Neuronal stem cell (in vitro differentiated cells): ENCODE data around the gene UNC13D.
A peak's percentile ranks its signal among the peaks of the same experiment; 100 is the strongest.

Source experiments
- DNase-seq: peaks from one replicate; pipeline ENCODE4 v3.0.0-alpha.2; 2013; ENCODE audit warnings: low spot score
- H2AFZ ChIP-seq: one replicate; pipeline ENCODE4 v1.6.1; 2013; ENCODE audit warnings: mild to moderate bottlenecking, low read length, inconsistent platforms
- H2AK5ac ChIP-seq: 2 replicates; pipeline ENCODE4 v1.6.1; 2013; ENCODE audit warnings: low read depth, mild to moderate bottlenecking, inconsistent platforms, low read length, moderate library complexity, mixed read lengths
- H2BK120ac ChIP-seq: 2 replicates; pipeline ENCODE4 v1.6.1; 2013; ENCODE audit warnings: low read depth, mild to moderate bottlenecking, inconsistent platforms, low read length, moderate library complexity, mixed read lengths
- H2BK12ac ChIP-seq: one replicate; pipeline ENCODE4 v1.6.1; 2013; ENCODE audit warnings: low read length, inconsistent platforms
- H2BK15ac ChIP-seq: 2 replicates; pipeline ENCODE4 v1.6.1; 2013; ENCODE audit warnings: mild to moderate bottlenecking, low read length, inconsistent platforms, mixed read lengths
- H2BK5ac ChIP-seq: one replicate; pipeline ENCODE4 v1.6.1; 2013; ENCODE audit warnings: inconsistent platforms, mild to moderate bottlenecking, low read length, moderate library complexity
- H3K14ac ChIP-seq: one replicate; pipeline ENCODE4 v1.6.1; 2013; ENCODE audit warnings: low read length, inconsistent platforms
- H3K18ac ChIP-seq: 2 replicates; pipeline ENCODE4 v1.6.1; 2013; ENCODE audit warnings: low read length, inconsistent platforms
- H3K23ac ChIP-seq: 2 replicates; pipeline ENCODE4 v1.6.1; 2013; ENCODE audit warnings: low read depth, mild to moderate bottlenecking, mixed read lengths, low read length, inconsistent platforms; ENCODE audit not compliant: poor library complexity
- H3K27ac ChIP-seq: replicated peaks from 3 replicates; pipeline ENCODE4 v1.5.1; 2013; ENCODE audit warnings: low read length, inconsistent platforms
- H3K27me3 ChIP-seq, 3 experiments: 2 replicates each; pipeline ENCODE4 v1.6.1; 2013; ENCODE audit warnings: low read length in 3 of 3, mild to moderate bottlenecking in 2 of 3, inconsistent platforms in 1 of 3, low read depth in 1 of 3, mixed read lengths in 1 of 3, moderate library complexity in 1 of 3; ENCODE audit not compliant: control insufficient read depth in 3 of 3, insufficient read depth in 3 of 3
- H3K36me3 ChIP-seq, 2 donors: replicated peaks in 1 of 2; 2 replicates each; pipeline ENCODE4 v1.6.1; 2013; ENCODE audit warnings: low read length in 2 of 2; ENCODE audit not compliant: control insufficient read depth in 2 of 2, insufficient read depth in 2 of 2
- H3K4ac ChIP-seq: 2 replicates; pipeline ENCODE4 v1.6.1; 2013; ENCODE audit warnings: inconsistent platforms, mild to moderate bottlenecking, low read length, moderate library complexity
- H3K4me1 ChIP-seq, 2 donors: 1 replicate in 1 of 2; 2 replicates in 1 of 2; pipeline ENCODE4 v1.6.1; 2013; ENCODE audit warnings: low read length in 2 of 2, low read depth in 1 of 2; ENCODE audit not compliant: control insufficient read depth in 2 of 2, insufficient read depth in 1 of 2
- H3K4me2 ChIP-seq: one replicate; pipeline ENCODE4 v1.6.1; 2013; ENCODE audit warnings: mild to moderate bottlenecking, low read length, inconsistent platforms; ENCODE audit not compliant: insufficient read depth, poor library complexity, severe bottlenecking
- H3K4me3 ChIP-seq, 2 donors: 2 replicates each; pipeline ENCODE4 v1.5.1; 2013; ENCODE audit warnings: low read length in 2 of 2, mild to moderate bottlenecking in 2 of 2, inconsistent platforms in 1 of 2, moderate library complexity in 1 of 2
- H3K79me1 ChIP-seq: one replicate; pipeline ENCODE4 v1.6.1; 2013; ENCODE audit warnings: low read depth, mild to moderate bottlenecking, inconsistent platforms, low read length, moderate library complexity
- H3K9ac ChIP-seq: one replicate; pipeline ENCODE4 v1.6.1; 2013; ENCODE audit warnings: mild to moderate bottlenecking, low read depth, low read length, inconsistent platforms; ENCODE audit not compliant: poor library complexity
- H3K9me3 ChIP-seq, 2 donors: replicated peaks in 1 of 2; 2 replicates each; pipeline versions ENCODE3 to v1.6.1; 2013; ENCODE audit warnings: low read length in 2 of 2, mild to moderate bottlenecking in 2 of 2, inconsistent platforms in 1 of 2, low read depth in 1 of 2, mixed read lengths in 1 of 2, moderate library complexity in 1 of 2; ENCODE audit not compliant: control insufficient read depth in 2 of 2, insufficient read depth in 1 of 2
- H4K8ac ChIP-seq: one replicate; pipeline ENCODE4 v1.6.1; 2013; ENCODE audit warnings: low read depth, mild to moderate bottlenecking, inconsistent platforms, low read length, moderate library complexity
- H4K91ac ChIP-seq: one replicate; pipeline ENCODE4 v1.6.1; 2013; ENCODE audit warnings: low read length, low read depth, mild to moderate bottlenecking, inconsistent platforms; ENCODE audit not compliant: poor library complexity
- WGBS, 2 donors: extraction: QIAGEN DNeasy Blood & Tissue Kit; methylation state at CpG; one replicate each; pipeline ENCODE4 v1.1.7; 2013; ENCODE audit warnings: missing lambda C conversion rate in 2 of 2, mixed read lengths in 1 of 2; ENCODE audit not compliant: insufficient read length in 2 of 2, insufficient replicate concordance in 1 of 2; ENCODE audit errors: extremely low coverage in 2 of 2; 5-methylcytosine and 5-hydroxymethylcytosine counted together

Gene UNC13D

DNA sequence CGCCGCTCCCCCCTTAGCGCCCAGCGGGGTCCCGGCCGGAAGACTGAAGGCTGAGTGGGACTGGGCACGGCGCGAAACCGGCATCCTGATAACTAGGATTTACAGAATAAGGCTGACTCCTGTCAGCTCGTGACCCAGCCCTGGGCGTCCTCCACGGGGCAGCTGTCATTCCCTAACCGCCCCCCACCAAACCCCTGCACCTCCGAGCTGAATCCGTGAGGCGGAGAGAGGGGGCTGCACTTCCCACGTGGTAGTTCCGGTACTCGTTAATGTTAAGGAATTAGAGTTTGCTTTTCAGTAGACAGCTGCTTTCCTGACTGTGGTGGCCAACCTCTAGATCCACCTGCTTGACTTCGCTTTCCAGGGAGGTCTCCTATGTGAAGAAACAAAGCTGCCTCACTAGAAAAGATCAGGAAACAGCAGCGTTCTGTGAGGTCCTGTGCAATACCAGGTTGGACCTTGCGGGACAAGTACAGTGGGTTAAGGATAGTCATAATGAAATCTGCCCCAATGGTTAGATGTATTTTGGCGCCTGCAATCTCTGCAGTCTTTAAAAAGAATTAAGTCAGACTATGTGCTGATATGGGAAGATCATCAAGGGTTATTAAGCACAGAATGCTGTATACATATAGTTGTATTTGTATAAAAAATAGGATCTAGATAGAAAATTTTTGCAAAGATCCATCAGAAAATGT, 12.0 kb upstream of the UNC13D start:
- H3K4ac ChIP-seq: peak overlapping the region; percentile 23
- H2BK120ac ChIP-seq: no peak overlapping the region
- H3K36me3 ChIP-seq: peaks cover 0 to 7% of the 10 kb centered on the region in 2 donors
- peak overlapping the region; percentile 52 for H2AK5ac ChIP-seq
- peak overlapping the region; percentile 75 for H3K23ac ChIP-seq
- no CpG with 5 or more reads among the region's 24 CpGs for WGBS, 2 donors
- H3K27ac ChIP-seq: peak overlapping the region; percentile 97
- H2BK15ac ChIP-seq: peak overlapping the region; percentile 83
- H2BK5ac ChIP-seq: peak overlapping the region; percentile 87
- H3K4me2 ChIP-seq: peak overlapping the region; percentile 99
- H3K18ac ChIP-seq: peak overlapping the region; percentile 95
- H3K27me3 ChIP-seq: no peaks in the 10 kb centered on the region
- peak overlapping the region; percentile 91 for H2AFZ ChIP-seq
- H2BK12ac ChIP-seq: no peak overlapping the region
- H3K9me3 ChIP-seq: no peaks in the 10 kb centered on the region
- H3K9ac ChIP-seq: peak overlapping the region; percentile 85
- no peaks in the 10 kb centered on the region for H3K79me1 ChIP-seq
- peak overlapping the region; percentile 94 for H3K14ac ChIP-seq
- H3K4me1 ChIP-seq: peaks cover 4 to 6% of the 10 kb centered on the region in 2 donors
- no peak overlapping the region for H4K8ac ChIP-seq
- no peak for DNase-seq
- H4K91ac ChIP-seq: no peak overlapping the region
- peak overlapping the region; percentile 72 to 92 for H3K4me3 ChIP-seq

DNA sequence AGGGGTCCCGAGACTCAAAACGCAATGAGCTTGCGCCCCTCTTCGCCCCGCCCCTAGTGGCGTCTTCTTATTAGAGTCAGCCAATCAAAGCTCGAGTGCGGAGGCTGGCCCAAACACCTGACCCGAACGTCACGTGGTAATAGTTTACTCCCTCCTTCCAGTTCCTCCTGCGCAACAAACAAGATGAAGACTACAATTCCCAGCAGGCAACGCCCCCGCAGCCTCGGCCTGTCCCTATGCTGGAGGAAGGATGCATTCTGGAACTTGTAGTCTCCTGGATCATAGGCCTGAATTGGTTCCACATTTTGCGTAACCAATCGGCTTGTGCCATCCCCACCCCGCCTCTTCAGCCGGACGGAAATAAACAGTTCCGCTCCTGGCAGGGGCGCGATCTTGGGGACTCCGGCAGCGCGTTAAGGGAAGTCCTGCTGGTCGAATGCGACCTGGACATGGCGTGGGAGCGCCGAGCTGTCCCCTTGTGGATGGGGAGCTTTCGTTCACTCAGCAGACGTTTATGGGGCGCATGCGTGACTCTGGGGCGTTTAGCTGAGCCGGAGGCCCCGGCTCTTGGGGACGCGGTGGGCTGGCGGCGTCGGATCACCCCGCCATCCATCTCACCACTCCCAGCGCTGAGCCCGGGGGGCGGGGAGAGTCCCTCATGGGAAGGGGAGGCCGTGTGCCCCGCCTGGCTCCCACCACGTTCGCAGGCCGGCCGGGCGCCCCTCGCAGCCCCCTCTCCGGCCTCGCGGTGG, 11.3 kb upstream of the UNC13D start, which contains the start of gene WBP2:
TSS of gene WBP2 (minus strand) at position 26 of the 752 bp plus-strand sequence. CDS start 38 bp downstream, outside the sequence.
- H3K79me1 ChIP-seq: no peaks in the 10 kb centered on the region
- WGBS, 2 donors: no CpG with 5 or more reads among the region's 58 CpGs
- H3K36me3 ChIP-seq: peaks cover 4 to 14% of the 10 kb centered on the region in 2 donors
- H2BK15ac ChIP-seq: peak within 1 kb of the TSS; percentile 83
- peak; percentile 99 for DNase-seq
- H3K4ac ChIP-seq: peak within 1 kb of the TSS; percentile 23
- peaks cover 4 to 6% of the 10 kb centered on the region in 2 donors for H3K4me1 ChIP-seq
- no peaks in the 10 kb centered on the region for H3K27me3 ChIP-seq
- peak within 1 kb of the TSS; percentile 52 for H2AK5ac ChIP-seq
- no peak within 1 kb of the TSS for H4K91ac ChIP-seq
- peak within 1 kb of the TSS; percentile 87 for H2BK5ac ChIP-seq
- H3K18ac ChIP-seq: peak within 1 kb of the TSS; percentile 95
- H3K23ac ChIP-seq: peak within 1 kb of the TSS; percentile 94
- H3K9ac ChIP-seq: peak within 1 kb of the TSS; percentile 85
- H2AFZ ChIP-seq: peak within 1 kb of the TSS; percentile 91
- no peaks in the 10 kb centered on the region for H3K9me3 ChIP-seq
- peak within 1 kb of the TSS; percentile 64 for H2BK120ac ChIP-seq
- H4K8ac ChIP-seq: no peak within 1 kb of the TSS
- peak within 1 kb of the TSS; percentile 72 to 92 for H3K4me3 ChIP-seq
- no peak within 1 kb of the TSS for H2BK12ac ChIP-seq
- H3K4me2 ChIP-seq: peak within 1 kb of the TSS; percentile 99
- peak within 1 kb of the TSS; percentile 97 for H3K27ac ChIP-seq
- H3K14ac ChIP-seq: peak within 1 kb of the TSS; percentile 94

DNA sequence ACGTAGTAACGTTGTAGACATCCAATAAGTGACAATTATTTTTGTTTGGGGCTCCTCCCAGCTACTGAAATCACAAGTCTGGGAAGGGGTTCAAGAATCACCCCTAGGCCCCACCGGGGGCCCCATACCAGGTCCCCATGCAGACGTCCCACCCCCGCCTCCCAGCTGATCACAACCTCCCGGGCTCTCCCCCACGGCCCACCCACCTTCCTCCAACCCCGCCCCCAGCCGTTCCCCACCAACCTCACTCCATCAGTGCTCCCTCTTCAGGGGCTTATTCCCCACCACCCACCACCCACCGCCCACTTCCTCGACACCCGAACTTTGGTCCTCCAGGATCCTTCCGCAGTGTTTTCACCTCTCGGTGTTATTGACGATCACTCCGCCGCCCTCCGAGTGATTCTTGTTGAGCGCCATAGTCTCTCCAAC, 10.7 kb upstream of the UNC13D start:
- Histone ChIP-seq H2BK5ac (no peak overlapping the region), H2BK15ac (no peak overlapping the region), H3K27me3 (no peaks in the 10 kb centered on the region), H3K23ac (no peak overlapping the region), H3K4me2 (peak overlapping the region; percentile 66), H3K79me1 (no peaks in the 10 kb centered on the region), H3K4ac (no peak overlapping the region), H4K91ac (no peak overlapping the region), H2BK120ac (no peak overlapping the region), H3K27ac (no peak overlapping the region), H3K4me3 (peak overlapping the region; percentile 72 to 81), H2BK12ac (no peak overlapping the region), H3K14ac (no peak overlapping the region), H2AK5ac (no peak overlapping the region), H3K9ac (no peak overlapping the region), H3K4me1 (peaks cover 4 to 6% of the 10 kb centered on the region in 2 donors), H3K9me3 (no peaks in the 10 kb centered on the region), H3K36me3 (peaks cover 6 to 18% of the 10 kb centered on the region in 2 donors), H3K18ac (no peak overlapping the region), H4K8ac (no peak overlapping the region), H2AFZ (peak overlapping the region; percentile 74)
- no CpG with 5 or more reads among the region's 19 CpGs for WGBS, 2 donors
- no peak for DNase-seq
